ENCODE measurements around the gene TAOK3. TPM values are rescaled to one million over a fixed set of nuclear protein-coding genes. Genes with fewer than 3 reads are reported as not detected.

TAOK3 gene
- total and polyA plus RNA-seq, 10 of the 15 experiments (the other 5 are each of a cell fraction or from before 2014, with no cell fraction given): 41.3 to 131 (median 57.8) TPM

DNA sequence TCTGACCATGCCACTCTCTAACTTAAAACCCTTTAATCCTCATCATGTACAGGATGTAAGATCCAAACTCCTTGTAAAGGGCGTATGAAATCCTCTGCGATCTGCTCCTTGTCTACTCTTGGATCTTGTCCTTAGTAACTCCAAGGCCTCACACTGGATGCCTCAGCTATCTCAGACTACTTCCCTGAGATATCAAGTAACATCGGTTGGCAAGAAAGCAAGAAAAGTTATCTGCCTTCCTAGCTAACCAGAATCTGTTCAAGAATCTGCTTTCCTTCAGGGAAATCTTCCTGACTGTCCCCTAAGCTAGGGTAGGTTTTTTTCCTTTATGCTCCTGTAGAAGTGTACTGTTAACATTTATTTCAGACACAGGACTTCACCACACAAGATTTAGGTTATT lies 82.6 kb downstream of the TAOK3 start:
- H3K4me1 ChIP-seq (ENCODE audit: control insufficient read depth, insufficient read depth, low read length): no peaks in the 10 kb centered on the region
- TF ChIP-seq ZNF207 (IDR thresholded peaks at IDR 0.05; ENCODE audit: borderline replicate concordance) (no peak), NFIC (IDR thresholded peaks at IDR 0.05; ENCODE audit: low read depth, low read length) (no peak), RFX5 (IDR thresholded peaks at IDR 0.05; ENCODE audit: low read depth, low read length) (no peak), GATAD2B (conservative IDR thresholded peaks at IDR 0.05; ENCODE audit: low read depth) (no peak), RCOR1 (conservative IDR thresholded peaks at IDR 0.05; ENCODE audit: low read depth, low read length) (no peak), KLF5 (IDR thresholded peaks at IDR 0.05; ENCODE audit: partially characterized antibody) (no peak), ZBTB4 (CRISPR knock-in tag; IDR thresholded peaks at IDR 0.05) (no peak), CEBPZ (IDR thresholded peaks at IDR 0.05; ENCODE audit: low read depth, low read length) (no peak), ATF3 (IDR thresholded peaks at IDR 0.05; ENCODE audit: borderline replicate concordance, extremely low read depth, low read depth, low read length) (no peak), RELA (IDR thresholded peaks at IDR 0.05; ENCODE audit: borderline replicate concordance, partially characterized antibody) (no peak), HDAC6 (IDR thresholded peaks at IDR 0.05; ENCODE audit: unreplicated experiment) (no peak), SIN3A (IDR thresholded peaks at IDR 0.05; ENCODE audit: low read depth, low read length) (no peak), ZSCAN29 (IDR thresholded peaks at IDR 0.05) (no peak), PKNOX1 (IDR thresholded peaks at IDR 0.05) (no peak), NFYA (IDR thresholded peaks at IDR 0.05; ENCODE audit: borderline replicate concordance, low read depth, low read length) (no peak), SIX5 (IDR thresholded peaks at IDR 0.05; ENCODE audit: low read depth, low read length, severe bottlenecking) (no peak)
- ChIA-PET SMC1A (ENCODE audit: uncharacterized antibody, unreplicated experiment) (interaction anchor here (0.9 to 1.7 kb wide), 7 partner anchors 9 to 107 kb away, joined by 3 to 10 read pairs (median 4); no protein-coding TSS in a partner anchor), POLR2A (interaction anchor here (1.1 kb wide), 1 partner anchor 10 kb away, joined by 3 read pairs; no protein-coding TSS in a partner anchor), RAD21 (ENCODE audit: unreplicated experiment) (interaction anchor here (1.1 to 1.5 kb wide), 2 partner anchors 55 to 86 kb away, joined by 4 read pairs; partner anchors contain the start of gene SUDS3), CTCF (interaction anchor here (0.5 to 1.3 kb wide), 3 partner anchors 86 to 172 kb away, joined by 3 to 4 read pairs (median 4); partner anchors contain the start of gene SUDS3)
- H3K79me2 ChIP-seq (ENCODE audit: control insufficient read depth, insufficient read depth, low read length): peaks cover 5% of the 10 kb centered on the region
- no peak overlapping the region for H3K4me2 ChIP-seq (ENCODE audit: control insufficient read depth, insufficient read depth)
- no peak overlapping the region for H3K4me3 ChIP-seq
- peaks cover 0 to 1% of the 10 kb centered on the region in 2 experiments; a peak in 3 of 4 replicates for H3K36me3 ChIP-seq (ENCODE audit: control insufficient read depth in 2 of 2, insufficient read depth in 2 of 2, low read length in 1 of 2)
- H4K20me1 ChIP-seq (ENCODE audit: control insufficient read depth, insufficient read depth): no peaks in the 10 kb centered on the region
- ATAC-seq (no peak), FAIRE-seq (no peak), DNase-seq (ENCODE audit: low read depth, low spot score) (no peak)
- no peaks in the 10 kb centered on the region for H3K9me3 ChIP-seq (replicated peaks; ENCODE audit: control insufficient read depth, insufficient read depth, low read length)
- 99% methylated on average over 3 of the region's 3 CpGs for WGBS (ENCODE audit: insufficient coverage, insufficient replicate concordance, low lambda C conversion rate, missing lambda C conversion rate)
- H3K9ac ChIP-seq (ENCODE audit: control insufficient read depth, insufficient read depth, low read length): no peak overlapping the region
- BruUV-seq (replicated peaks): no TSS peak
- intact Hi-C loops (cut with micrococcal nuclease; ENCODE audit: unreplicated experiment): no loop called here
- in situ Hi-C loops (cut with MboI): no loop called here
- no peaks in the 10 kb centered on the region for H3K27me3 ChIP-seq (replicated peaks in 1 of 2; ENCODE audit: control insufficient read depth in 2 of 2, insufficient read depth in 2 of 2, low read length in 1 of 2)
- H2AFZ ChIP-seq (ENCODE audit: control insufficient read depth, low read depth, low read length): no peak overlapping the region
- H3K27ac ChIP-seq (ENCODE audit: control insufficient read depth, insufficient read depth): no peak overlapping the region
